Motor neuron (in vitro differentiated cells): ENCODE data around the gene MRPS27. TPM values are rescaled to one million over a fixed set of nuclear protein-coding genes. Genes with fewer than 3 reads are reported as not detected.
A peak's percentile ranks its signal among the peaks of the same experiment; 100 is the strongest.

Source experiments
- ATAC-seq, 8 experiments: fragments of 200-7000 bp; cut with Tn5 transposase; replicated peaks in 6 of 8; 2 replicates each; pipeline ENCODE4 v1.8.0; 2021; ENCODE audit warnings: mild to moderate bottlenecking in 8 of 8, moderate library complexity in 8 of 8
- H3K27ac ChIP-seq, 2 donors: fragments of 250-450 bp; sonication (Bioruptor Pico); 2 replicates each; pipeline ENCODE4 v1.9.0; 2021; ENCODE audit warnings: antibody characterized with exemption in 2 of 2, mild to moderate bottlenecking in 2 of 2, moderate library complexity in 1 of 2
- H3K4me1 ChIP-seq, 2 donors: fragments of 250-450 bp; sonication (Bioruptor Pico); replicated peaks in 1 of 2; 2 replicates each; pipeline ENCODE4 v1.6.1; 2021; ENCODE audit warnings: antibody characterized with exemption in 2 of 2, mild to moderate bottlenecking in 2 of 2, moderate library complexity in 1 of 2
- H3K4me3 ChIP-seq, 5 donors: fragments of 250-450 bp; sonication (Bioruptor Pico); 2 replicates each; pipeline ENCODE4 v1.9.0; 2021; ENCODE audit warnings: antibody characterized with exemption in 5 of 5, mild to moderate bottlenecking in 5 of 5, moderate library complexity in 4 of 5
- WGBS, 10 experiments: fragments of 450-650 bp; shearing (Covaris generic); methylation state at CpG; one replicate each; pipeline ENCODE4 v1.0.0; 2022; 5-methylcytosine and 5-hydroxymethylcytosine counted together
- in situ Hi-C, 9 experiments: fragments of 400-800 bp; cut with MboI; loops; one replicate each; pipeline ENCODE4 v1.15.0; 2021; ENCODE audit warnings: low sequenced_read_pairs in 9 of 9, low pct_unique_long_range_greater_than_20kb in 2 of 9; ENCODE audit not compliant: unreplicated experiment in 9 of 9
- total RNA-seq, 8 experiments: library from RNA; unstranded; fragments of 300-600 nt; gene quantifications; 2 replicates each; pipeline versions ENCODE4 v1.2.3 to v1.2.4, GENCODE V29; 2022

Gene MRPS27
- total RNA-seq, 8 experiments from 2014 or later, result 37.5 to 93.7 (median 48.1) TPM

GRCh38 chr5:72355706-72356299 lies 35.8 kb upstream of the MRPS27 start:
- no peak overlapping the region for H3K27ac ChIP-seq
- H3K4me1 ChIP-seq, result no peaks in the 10 kb centered on the region
- H3K4me3 ChIP-seq, result no peak overlapping the region
- WGBS, 10 experiments, result 43 to 82% (median 67%) methylated on average over 1 to 5 of the region's 5 CpGs
- in situ Hi-C loops, result loop anchor here in 7 of 9 experiments (25.0 kb wide), 5 partner anchors 156 to 506 kb away; partner anchors contain the start of genes TNPO1 (in 2 of the 7) and ZNF366 (in 2 of the 7)
- peak; percentile 61 to 99 (median 84) for ATAC-seq

- no peak for ATAC-seq
- Histone ChIP-seq H3K4me3 (no peak overlapping the region), H3K27ac (no peak overlapping the region), H3K4me1 (no peaks in the 10 kb centered on the region)
- in situ Hi-C loops, result loop anchor here in 7 of 9 experiments (25.0 kb wide), 5 partner anchors 159 to 509 kb away; partner anchors contain the start of genes TNPO1 (in 2 of the 7) and ZNF366 (in 2 of the 7)
Measured at GRCh38 chr5:72353046-72353445, 33.0 kb upstream of the MRPS27 start.

GRCh38 chr5:72352616-72353015 lies 32.6 kb upstream of the MRPS27 start:
- Histone ChIP-seq H3K4me3 (no peak overlapping the region), H3K27ac (no peak overlapping the region), H3K4me1 (no peaks in the 10 kb centered on the region)
- WGBS, 10 experiments, result 86 to 100% (median 100%) methylated on average over 1 of the region's 1 CpG
- ATAC-seq, result no peak
- in situ Hi-C loops, result loop anchor here in 7 of 9 experiments (25.0 kb wide), 5 partner anchors 160 to 510 kb away; partner anchors contain the start of genes TNPO1 (in 2 of the 7) and ZNF366 (in 2 of the 7)

- H3K4me1 ChIP-seq, result no peaks in the 10 kb centered on the region
- in situ Hi-C loops, result loop anchor here in 7 of 9 experiments (25.0 kb wide), 5 partner anchors 161 to 511 kb away; partner anchors contain the start of genes TNPO1 (in 2 of the 7) and ZNF366 (in 2 of the 7)
- WGBS, 10 experiments, result 62 to 100% (median 92%) methylated on average over 1 to 2 of the region's 2 CpGs; no CpG with 5 or more reads in 3 of the 10 experiments
- no peak for ATAC-seq
- no peak overlapping the region for H3K27ac ChIP-seq
- H3K4me3 ChIP-seq, result no peak overlapping the region
Measured at GRCh38 chr5:72351376-72351775, 31.3 kb upstream of the MRPS27 start.

- Histone ChIP-seq H3K4me3 (no peak overlapping the region), H3K27ac (no peak overlapping the region), H3K4me1 (no peaks in the 10 kb centered on the region)
- 4 to 100% (median 99%) methylated on average over 1 to 4 of the region's 4 CpGs for WGBS, 10 experiments
- peak in 3 of 8 experiments; percentile 30 to 99 (median 99) for ATAC-seq
- in situ Hi-C loops, result no loop called here
Measured at GRCh38 chr5:72347801-72348308, 27.8 kb upstream of the MRPS27 start.

- no peak overlapping the region for H3K4me3 ChIP-seq
- H3K27ac ChIP-seq, result no peak overlapping the region
- 80 to 100% (median 100%) methylated on average over 1 to 2 of the region's 2 CpGs; no CpG with 5 or more reads in 2 of the 10 experiments for WGBS, 10 experiments
- in situ Hi-C loops, result no loop called here
- no peaks in the 10 kb centered on the region for H3K4me1 ChIP-seq
- no peak for ATAC-seq
Measured at GRCh38 chr5:72346398-72346797, 26.4 kb upstream of the MRPS27 start.

- Histone ChIP-seq H3K27ac (no peak overlapping the region), H3K4me1 (no peaks in the 10 kb centered on the region), H3K4me3 (no peak overlapping the region)
- WGBS, 10 experiments, result 72 to 100% (median 88%) methylated on average over 1 to 4 of the region's 4 CpGs
- in situ Hi-C loops, result no loop called here
- no peak for ATAC-seq
Measured at GRCh38 chr5:72338689-72339209, 18.7 kb upstream of the MRPS27 start.

- in situ Hi-C loops, result no loop called here
- no peaks in the 10 kb centered on the region for H3K4me1 ChIP-seq
- WGBS, 10 experiments, result 80 to 100% (median 86%) methylated on average over 1 of the region's 1 CpG; no CpG with 5 or more reads in 7 of the 10 experiments
- H3K27ac ChIP-seq, result no peak overlapping the region
- ATAC-seq, result no peak
- H3K4me3 ChIP-seq, result no peak overlapping the region
Measured at GRCh38 chr5:72337159-72337558, 17.1 kb upstream of the MRPS27 start.

GRCh38 chr5:72330712-72331111 lies 10.7 kb upstream of the MRPS27 start:
- in situ Hi-C loops, result no loop called here
- ATAC-seq, result no peak
- no peak overlapping the region for H3K27ac ChIP-seq
- no peak overlapping the region for H3K4me3 ChIP-seq
- H3K4me1 ChIP-seq, result no peaks in the 10 kb centered on the region
- 67 to 89% (median 83%) methylated on average over 1 of the region's 1 CpG; no CpG with 5 or more reads in 2 of the 10 experiments for WGBS, 10 experiments

- H3K27ac ChIP-seq, result no peak overlapping the region
- no peaks in the 10 kb centered on the region for H3K4me1 ChIP-seq
- H3K4me3 ChIP-seq, result no peak overlapping the region
- in situ Hi-C loops, result no loop called here
- ATAC-seq, result peak in 4 of 8 experiments; percentile 58 to 99 (median 76)
Measured at GRCh38 chr5:72328172-72328571, 8.1 kb upstream of the MRPS27 start.

GRCh38 chr5:72326306-72326649 lies 6.2 kb upstream of the MRPS27 start:
- WGBS, 10 experiments, result 60 to 100% (median 80%) methylated on average over 1 to 2 of the region's 2 CpGs; no CpG with 5 or more reads in 4 of the 10 experiments
- peak in 1 of 8 experiments; percentile 68 for ATAC-seq
- Histone ChIP-seq H3K4me1 (no peaks in the 10 kb centered on the region), H3K27ac (no peak overlapping the region), H3K4me3 (no peak overlapping the region)
- in situ Hi-C loops, result no loop called here

- no peak overlapping the region for H3K4me3 ChIP-seq
- H3K27ac ChIP-seq, result no peak overlapping the region
- in situ Hi-C loops, result no loop called here
- H3K4me1 ChIP-seq, result peaks cover 0 to 3% of the 10 kb centered on the region in 2 donors
- peak in 1 of 8 experiments; percentile 73 for ATAC-seq
- 17 to 100% (median 90%) methylated on average over 1 to 3 of the region's 4 CpGs for WGBS, 10 experiments
Measured at GRCh38 chr5:72325566-72326305, 5.7 kb upstream of the MRPS27 start.

- no peak for ATAC-seq
- WGBS, 10 experiments, result 60 to 92% (median 80%) methylated on average over 1 to 5 of the region's 5 CpGs; no CpG with 5 or more reads in 1 of the 10 experiments
- in situ Hi-C loops, result loop anchor here in 8 of 9 experiments (25.0 kb wide), 2 partner anchors 187 to 537 kb away; no protein-coding TSS in a partner anchor
Measured at GRCh38 chr5:72324189-72324825, 4.3 kb upstream of the MRPS27 start.

More at GRCh38 chr5:72324189-72324825, 4.3 kb upstream of the MRPS27 start:
- H3K27ac ChIP-seq, result no peak overlapping the region
- H3K4me1 ChIP-seq, result peaks cover 0 to 3% of the 10 kb centered on the region in 2 donors
- H3K4me3 ChIP-seq, result no peak overlapping the region
